Keratinocyte (primary cell): ENCODE data around the gene PPP2R5A.

Source experiments
- EZH2 ChIP-seq: IDR thresholded peaks from one replicate; pipeline ENCODE4 v1.6.1; 2012; ENCODE audit warnings: inconsistent platforms, mild to moderate bottlenecking, low read length, moderate library complexity
- TF ChIP-seq, protein P1 (sequence below), 3 experiments: IDR thresholded peaks in 1 of 3; conservative IDR thresholded peaks in 1 of 3; optimal IDR thresholded peaks in 1 of 3; 2 replicates in 2 of 3; 3 replicates in 1 of 3; pipeline versions ENCODE3 to v1.5.1; 2011; ENCODE audit warnings: low read length in 3 of 3, mild to moderate bottlenecking in 3 of 3, moderate library complexity in 2 of 3, control low read depth in 1 of 3, inconsistent platforms in 1 of 3; ENCODE audit not compliant: insufficient read depth in 2 of 3; ENCODE audit errors: extremely low read depth in 1 of 3

DNA sequence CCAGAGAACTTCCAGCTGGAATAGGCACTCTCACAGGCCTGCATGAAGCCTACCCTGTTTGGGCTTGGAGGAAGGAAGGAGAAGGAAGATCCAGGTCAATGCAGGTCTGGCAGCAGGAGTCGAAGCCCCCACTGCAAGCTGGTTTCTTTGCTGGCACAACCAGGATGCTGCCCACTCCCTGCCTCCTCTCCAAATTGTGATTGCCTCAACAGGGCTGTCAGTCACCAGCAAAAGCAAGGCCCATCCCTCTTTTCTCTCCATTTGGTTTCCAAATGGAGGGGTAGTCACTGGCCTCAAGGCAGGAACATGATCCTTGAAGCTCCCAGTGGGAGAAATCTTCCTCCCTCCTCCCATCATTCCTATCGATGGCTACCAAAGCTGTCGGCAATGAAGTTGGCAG lies 92.4 kb downstream of the PPP2R5A start:
- TF ChIP-seq, protein P1, sequence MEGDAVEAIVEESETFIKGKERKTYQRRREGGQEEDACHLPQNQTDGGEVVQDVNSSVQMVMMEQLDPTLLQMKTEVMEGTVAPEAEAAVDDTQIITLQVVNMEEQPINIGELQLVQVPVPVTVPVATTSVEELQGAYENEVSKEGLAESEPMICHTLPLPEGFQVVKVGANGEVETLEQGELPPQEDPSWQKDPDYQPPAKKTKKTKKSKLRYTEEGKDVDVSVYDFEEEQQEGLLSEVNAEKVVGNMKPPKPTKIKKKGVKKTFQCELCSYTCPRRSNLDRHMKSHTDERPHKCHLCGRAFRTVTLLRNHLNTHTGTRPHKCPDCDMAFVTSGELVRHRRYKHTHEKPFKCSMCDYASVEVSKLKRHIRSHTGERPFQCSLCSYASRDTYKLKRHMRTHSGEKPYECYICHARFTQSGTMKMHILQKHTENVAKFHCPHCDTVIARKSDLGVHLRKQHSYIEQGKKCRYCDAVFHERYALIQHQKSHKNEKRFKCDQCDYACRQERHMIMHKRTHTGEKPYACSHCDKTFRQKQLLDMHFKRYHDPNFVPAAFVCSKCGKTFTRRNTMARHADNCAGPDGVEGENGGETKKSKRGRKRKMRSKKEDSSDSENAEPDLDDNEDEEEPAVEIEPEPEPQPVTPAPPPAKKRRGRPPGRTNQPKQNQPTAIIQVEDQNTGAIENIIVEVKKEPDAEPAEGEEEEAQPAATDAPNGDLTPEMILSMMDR (optimal IDR thresholded peaks at IDR 0.05 in 1 of 3, IDR thresholded peaks at IDR 0.05 in 1 of 3, conservative IDR thresholded peaks at IDR 0.05 in 1 of 3; ENCODE audit: extremely low read depth in 1 of 3, insufficient read depth in 2 of 3, low read length in 3 of 3): no peak
- no peak for TF ChIP-seq EZH2
